OCI-LY1 (cell line): Measurements from ENCODE around the gene CREB3.

Experiments used
- CTCF ChIP-seq: fragments of 200-600 bp; sonication (generic), shearing (Covaris generic); IDR thresholded peaks from 2 replicates; pipeline ENCODE4 v1.5.1; 2017; ENCODE audit warnings: mild to moderate bottlenecking, antibody characterized with exemption, low read length, moderate library complexity, mixed read lengths
- EZH2 ChIP-seq: fragments of 200-600 bp; sonication (generic), shearing (Covaris generic); IDR thresholded peaks from 2 replicates; pipeline ENCODE4 v1.8.0; 2017; ENCODE audit warnings: borderline replicate concordance, mixed run types, mild to moderate bottlenecking, antibody characterized with exemption, low read length, moderate library complexity, mixed read lengths

GRCh38 chr9:35700942-35701341, 31.5 kb upstream of the CREB3 start:
- TF ChIP-seq CTCF (no peak), EZH2 (no peak)
